ENCODE results near the gene FMNL1. TPM values are rescaled to one million over a fixed set of nuclear protein-coding genes. Genes with fewer than 3 reads are reported as not detected.

Gene FMNL1
- total RNA-seq, 1 experiment from 2014 or later: 9.2 TPM

GRCh38 chr17:45223539-45224528 is 2.1 kb downstream of the FMNL1 start:
- DNase-seq (ENCODE audit: low read depth): no peak

DNA sequence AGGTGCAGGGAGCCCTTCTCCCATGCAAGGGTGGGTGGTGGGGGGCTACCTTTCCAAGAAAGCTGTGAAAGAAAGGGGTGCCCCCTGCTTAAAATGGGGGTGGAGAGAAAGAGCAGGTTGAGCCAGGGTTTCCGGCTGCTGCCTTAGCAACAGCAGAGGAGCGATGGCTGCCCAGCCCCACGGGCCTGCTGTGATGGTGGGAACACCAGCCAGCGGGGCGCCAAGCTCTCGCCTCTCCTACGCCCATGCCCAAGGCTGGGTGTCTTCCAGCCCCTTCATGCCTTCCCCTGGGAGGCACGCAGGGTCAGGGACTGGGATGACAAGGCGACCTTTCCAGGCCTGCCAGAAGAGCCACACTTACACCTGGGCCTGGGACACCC is 3.0 kb downstream of the FMNL1 start:
- DNase-seq (ENCODE audit: low read depth): no peak

DNA sequence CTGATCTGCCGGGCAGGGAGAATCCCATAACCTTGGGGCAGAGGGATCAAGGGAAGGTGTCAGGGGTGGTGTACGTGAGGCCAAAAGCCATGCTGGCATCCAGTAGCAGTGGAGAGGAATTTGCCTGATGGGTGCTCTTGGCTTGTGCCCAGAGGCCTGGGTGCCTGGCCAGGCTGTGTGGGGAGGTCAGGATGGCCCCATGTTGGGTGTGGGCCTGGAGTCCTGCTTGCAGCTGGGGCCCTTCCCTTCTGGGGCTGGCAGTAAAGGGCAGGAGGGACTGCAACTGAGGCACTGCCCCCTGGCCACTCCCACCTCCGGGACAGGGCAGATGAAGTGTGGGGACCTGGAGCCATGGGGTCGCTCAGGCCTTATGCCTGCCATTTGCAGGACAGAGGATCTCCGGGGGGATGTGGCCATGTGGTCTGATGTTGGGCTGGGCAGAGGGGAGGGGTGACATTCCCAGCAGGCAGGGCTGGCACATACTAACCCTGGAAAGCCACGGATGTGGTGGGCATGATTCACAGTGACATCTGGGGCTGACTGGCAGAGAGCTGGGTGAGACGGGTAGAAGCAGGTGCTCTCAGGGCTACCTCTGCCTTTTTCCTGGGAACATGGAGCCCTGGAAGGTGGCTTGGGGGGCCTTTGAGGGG is 3.5 kb downstream of the FMNL1 start:
- peak; percentile 81 for DNase-seq (ENCODE audit: low read depth)

DNA sequence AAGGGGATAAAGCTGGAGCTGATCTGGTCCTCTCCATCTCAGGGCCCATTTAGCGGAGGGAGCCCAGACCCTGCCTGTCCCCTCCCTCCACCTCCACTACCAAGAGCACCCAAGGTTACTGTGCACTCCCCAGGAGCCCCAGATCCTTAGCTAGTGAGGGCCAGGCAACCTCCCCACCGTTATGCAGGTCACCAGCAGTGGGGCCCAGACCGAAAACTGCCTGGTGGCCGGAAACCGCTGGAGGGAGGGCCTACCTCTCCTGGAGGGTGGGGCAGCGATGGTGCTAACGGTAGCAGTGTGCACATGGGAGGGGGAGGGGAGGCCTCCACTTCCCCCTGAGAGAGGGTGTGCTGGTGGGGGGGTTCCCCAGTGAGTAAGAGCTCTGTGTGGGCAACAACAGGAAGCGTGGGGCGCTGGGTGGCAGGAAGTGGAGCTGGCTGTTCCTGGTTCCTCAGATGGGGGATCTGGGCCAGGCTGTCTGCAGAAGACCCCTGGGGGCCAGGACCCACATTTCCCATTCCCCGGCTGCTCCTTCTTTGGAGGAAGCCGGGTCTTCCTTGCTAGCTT is 4.4 kb downstream of the FMNL1 start:
- peak; percentile 88 for DNase-seq (ENCODE audit: low read depth)

GRCh38 chr17:45226576-45226975 is 4.9 kb downstream of the FMNL1 start:
- DNase-seq (ENCODE audit: low read depth): peak; percentile 3

DNA sequence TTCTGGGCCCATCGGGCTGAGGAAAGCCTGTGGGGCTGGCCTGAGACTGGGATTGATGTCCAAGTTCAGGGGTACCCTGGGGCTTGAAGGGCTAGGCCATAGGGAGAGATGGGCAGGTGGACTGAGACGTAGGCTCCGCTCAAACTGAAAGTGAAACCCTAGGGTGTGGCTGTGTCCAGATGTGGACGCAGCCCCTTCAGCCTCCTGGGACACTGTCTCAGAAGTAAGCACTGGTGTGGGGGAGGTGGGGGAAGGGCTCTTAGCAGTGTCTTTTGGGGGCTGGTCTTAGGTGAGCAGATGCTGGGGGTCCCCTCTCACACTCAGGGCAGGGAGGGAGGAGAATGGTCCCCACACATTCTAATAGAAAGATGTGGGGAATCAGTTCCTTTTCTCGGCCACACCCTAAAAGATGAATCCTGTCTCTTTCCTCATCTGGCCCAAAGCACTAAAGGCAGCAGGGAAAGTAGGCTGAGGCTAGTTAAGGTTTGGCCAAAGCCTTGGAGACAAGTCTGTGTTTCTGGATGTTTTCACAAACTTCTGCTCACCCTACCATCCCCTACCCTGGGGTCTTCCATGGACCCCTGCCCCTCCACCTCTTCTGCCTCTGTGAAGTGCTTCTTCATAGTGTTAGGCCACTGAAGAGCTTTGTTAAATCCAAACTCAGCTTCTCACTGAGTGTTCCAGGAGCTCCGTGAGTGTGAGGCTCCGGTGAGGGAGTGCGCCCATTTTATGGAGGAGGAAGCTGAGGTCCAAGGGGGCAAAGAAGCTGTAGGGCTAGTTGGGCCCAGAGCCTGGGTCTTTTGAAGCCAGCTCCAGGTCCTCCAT is 5.6 kb downstream of the FMNL1 start:
- DNase-seq (ENCODE audit: low read depth): peak; percentile 71

GRCh38 chr17:45227926-45228762 is 6.5 kb downstream of the FMNL1 start:
- no peak for DNase-seq (ENCODE audit: low read depth)

DNA sequence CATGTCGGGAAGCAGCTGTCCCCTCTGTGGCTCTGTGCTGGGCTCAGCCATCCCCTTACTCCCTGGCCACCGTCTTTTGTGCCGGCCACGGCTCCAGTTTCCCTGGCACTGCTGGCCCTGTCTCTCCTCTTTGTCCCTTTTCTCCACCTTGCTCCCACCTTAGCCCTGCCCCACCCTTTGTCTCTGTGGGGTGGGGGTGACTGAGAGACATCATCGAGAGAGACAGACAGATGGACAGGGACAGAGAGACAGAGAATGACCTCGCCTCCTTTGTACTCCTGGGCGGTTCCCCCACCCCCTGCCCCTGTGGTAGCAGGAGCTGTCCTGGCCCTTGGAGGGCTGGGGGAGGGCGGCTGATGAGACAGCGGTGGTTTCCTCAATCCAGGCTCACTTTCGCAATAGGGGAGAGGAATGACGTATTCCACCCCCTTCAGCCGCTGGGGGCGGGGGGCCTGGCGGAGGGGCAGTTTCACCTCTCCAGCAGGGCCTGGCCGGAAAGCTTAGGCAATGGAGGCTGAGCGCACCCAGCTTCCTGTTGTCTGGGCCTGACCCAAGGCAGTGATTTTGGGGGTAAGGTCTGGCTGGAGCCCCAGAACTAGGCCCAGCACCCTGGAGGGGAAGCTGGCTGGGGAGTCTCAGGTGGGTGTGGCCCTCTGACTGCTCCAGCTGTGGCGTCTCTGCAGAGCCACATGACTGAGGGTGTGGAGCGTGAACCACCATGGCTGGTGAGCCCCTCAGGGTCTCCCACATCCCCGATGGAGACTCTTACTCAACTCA is 7.3 kb downstream of the FMNL1 start:
- peak; percentile 94 for DNase-seq (ENCODE audit: low read depth)

- DNase-seq (ENCODE audit: low read depth): no peak
Observed at GRCh38 chr17:45229681-45230409, 8.2 kb downstream of the FMNL1 start.

DNA sequence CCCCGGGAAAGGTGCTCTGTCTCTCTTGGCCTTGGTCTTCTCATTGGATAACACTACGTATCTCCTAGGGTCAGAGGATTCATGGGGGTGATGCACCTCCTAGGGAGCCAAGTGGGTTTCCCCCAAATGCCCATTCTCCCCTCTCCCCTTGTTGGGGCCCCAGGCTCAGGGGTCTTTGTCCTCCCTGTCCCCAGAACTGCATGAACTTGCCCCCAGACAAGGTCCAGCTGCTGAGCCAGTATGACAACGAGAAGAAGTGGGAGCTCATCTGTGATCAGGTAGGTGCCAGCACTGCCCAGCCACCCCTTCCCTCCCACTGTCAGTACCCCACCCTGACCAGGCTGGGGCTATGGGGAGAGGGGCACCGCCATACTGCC is 8.7 kb downstream of the FMNL1 start:
- no peak for DNase-seq (ENCODE audit: low read depth)

- no peak for DNase-seq (ENCODE audit: low read depth)
Observed at GRCh38 chr17:45230787-45231480, 9.2 kb downstream of the FMNL1 start.

- no peak for DNase-seq (ENCODE audit: low read depth)
Observed at GRCh38 chr17:45231481-45232116, 9.9 kb downstream of the FMNL1 start.

DNA sequence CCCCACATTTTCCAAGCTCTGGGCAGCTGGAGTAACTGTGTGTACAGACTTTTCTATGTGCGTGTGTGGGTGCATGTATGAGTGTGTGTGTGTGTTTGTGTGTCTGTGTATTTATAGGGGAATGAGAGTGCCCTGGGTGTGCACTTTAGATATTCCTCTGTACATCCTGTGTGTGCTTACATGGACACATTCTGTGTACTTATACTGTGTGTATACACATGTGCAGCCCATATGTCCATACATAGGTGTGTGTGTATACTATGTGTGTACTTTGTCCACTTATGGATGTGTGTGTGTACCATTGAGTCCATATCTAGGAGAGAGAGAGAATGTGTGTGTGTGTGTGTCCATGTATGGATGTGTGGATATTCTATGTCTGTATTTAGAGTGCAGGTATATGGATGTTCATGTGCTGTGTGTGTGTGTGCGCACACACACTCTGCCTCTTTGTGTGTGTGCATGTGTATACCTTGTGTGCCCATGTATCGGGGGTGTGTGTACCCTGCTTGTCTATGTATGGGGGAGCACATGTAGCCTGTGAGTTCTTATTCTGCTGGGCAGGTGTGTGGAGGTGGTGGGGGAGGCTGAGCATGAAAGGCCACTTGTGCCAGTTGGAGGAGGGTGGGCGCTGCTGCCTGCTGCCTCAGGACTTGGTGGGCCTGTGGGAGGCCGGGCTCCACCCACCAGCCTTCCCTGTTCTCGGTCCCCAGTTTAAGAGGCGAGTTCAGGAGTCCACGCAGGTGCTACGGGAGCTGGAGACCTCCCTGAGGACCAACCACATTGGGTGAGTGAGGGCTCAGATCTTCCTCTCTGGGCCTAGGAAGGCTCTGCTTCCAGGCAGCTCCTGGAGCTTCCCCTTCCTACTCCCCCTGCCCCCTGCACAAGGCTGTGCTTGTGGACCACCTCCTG is 11.1 kb downstream of the FMNL1 start:
- no peak for DNase-seq (ENCODE audit: low read depth)

DNA sequence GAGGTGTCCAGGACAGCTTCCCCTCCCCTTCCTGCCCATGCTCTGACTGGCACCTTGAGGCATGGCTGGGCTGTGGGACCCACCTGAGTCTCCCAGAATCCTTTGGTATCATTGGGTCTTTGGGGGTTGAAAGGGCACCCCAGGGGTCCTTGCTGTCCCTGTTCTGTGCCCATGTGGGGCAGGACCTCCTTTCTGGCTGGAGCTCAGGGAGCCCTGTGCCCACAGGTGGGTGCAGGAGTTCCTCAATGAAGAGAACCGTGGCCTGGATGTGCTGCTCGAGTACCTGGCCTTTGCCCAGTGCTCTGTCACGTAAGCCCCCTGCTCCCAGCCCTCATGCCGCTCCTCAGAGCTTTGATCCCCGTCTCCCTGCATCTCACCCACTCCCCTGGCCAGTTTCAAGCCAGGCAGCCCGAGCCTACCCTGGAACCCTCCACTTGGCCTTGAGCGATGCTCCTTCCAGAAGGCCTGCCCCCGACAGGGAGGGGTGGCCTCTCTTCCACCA is 11.8 kb downstream of the FMNL1 start:
- DNase-seq (ENCODE audit: low read depth): no peak

- no peak for DNase-seq (ENCODE audit: low read depth)
Observed at GRCh38 chr17:45234641-45235415, 13.1 kb downstream of the FMNL1 start.

Measured in Daoy (cell line).